CD14-positive monocyte (primary cell): ENCODE results near the gene EEF1AKMT3. TPM values are rescaled to one million over a fixed set of nuclear protein-coding genes. Genes with fewer than 3 reads are reported as not detected.
"Not testable (repeated sequence)": the region's sequence is repeated elsewhere in the genome, so short reads cannot be mapped to it uniquely, and the experiment has no call there.

Experiments
- DNase-seq, 3 donors: peaks; one replicate each; pipeline ENCODE4 v3.0.0-alpha.2; 2011 to 2022
- H2AFZ ChIP-seq: 2 replicates; pipeline ENCODE4 v1.6.0; 2012; ENCODE audit warnings: mild to moderate bottlenecking, low read depth, low read length, inconsistent platforms; ENCODE audit not compliant: insufficient read depth, poor library complexity, severe bottlenecking
- H3K27ac ChIP-seq, 2 donors: 1 replicate in 1 of 2; 2 replicates in 1 of 2; pipeline ENCODE4 v1.5.1; 2012 to 2013; ENCODE audit warnings: low read length in 2 of 2, control low read depth in 1 of 2, inconsistent platforms in 1 of 2, low read depth in 1 of 2, mild to moderate bottlenecking in 1 of 2
- H3K27me3 ChIP-seq, 2 donors: one replicate each; pipeline versions ENCODE4 v1.6.0 to v1.6.1; 2011 to 2013; ENCODE audit warnings: low read length in 2 of 2; ENCODE audit not compliant: control insufficient read depth in 2 of 2, insufficient read depth in 2 of 2
- H3K36me3 ChIP-seq, 2 donors: replicated peaks in 1 of 2; 1 replicate in 1 of 2; 2 replicates in 1 of 2; pipeline versions ENCODE4 v1.5.1 to v1.6.1; 2012 to 2013; ENCODE audit warnings: low read length in 2 of 2, control low read depth in 1 of 2, inconsistent platforms in 1 of 2, mild to moderate bottlenecking in 1 of 2; ENCODE audit not compliant: insufficient read depth in 2 of 2, control insufficient read depth in 1 of 2
- H3K4me1 ChIP-seq, 2 donors: 1 replicate in 1 of 2; 2 replicates in 1 of 2; pipeline versions ENCODE4 v1.5.1 to v1.6.1; 2012 to 2013; ENCODE audit warnings: low read length in 2 of 2, control low read depth in 1 of 2, inconsistent platforms in 1 of 2, mild to moderate bottlenecking in 1 of 2, moderate library complexity in 1 of 2; ENCODE audit not compliant: insufficient read depth in 2 of 2, control insufficient read depth in 1 of 2
- H3K4me2 ChIP-seq: replicated peaks from 2 replicates; pipeline ENCODE3; 2012; ENCODE audit warnings: low read length, moderate library complexity, mild to moderate bottlenecking; ENCODE audit not compliant: poor library complexity, severe bottlenecking; ENCODE audit errors: extremely low read depth
- H3K4me3 ChIP-seq, 3 experiments: fragments of 200-600 bp in 1 of 3; sonication (generic) in 1 of 3; replicated peaks in 1 of 3; 1 replicate in 2 of 3; 2 replicates in 1 of 3; pipeline ENCODE4 v1.5.1; 2011 to 2013; ENCODE audit warnings: low read length in 3 of 3, mild to moderate bottlenecking in 3 of 3, control low read depth in 2 of 3, low read depth in 2 of 3, inconsistent platforms in 1 of 3, moderate library complexity in 1 of 3
- H3K79me2 ChIP-seq: 2 replicates; pipeline ENCODE4 v1.6.0; 2012; ENCODE audit warnings: mild to moderate bottlenecking, control low read depth, inconsistent platforms, low read length, moderate library complexity; ENCODE audit not compliant: insufficient read depth
- H3K9ac ChIP-seq: 2 replicates; pipeline ENCODE4 v1.6.0; 2017; ENCODE audit warnings: low read length, mild to moderate bottlenecking; ENCODE audit not compliant: insufficient read depth, poor library complexity, severe bottlenecking
- H3K9me3 ChIP-seq, 2 donors: replicated peaks in 1 of 2; 1 replicate in 1 of 2; 2 replicates in 1 of 2; pipeline versions ENCODE4 v1.5.1 to v1.6.1; 2012 to 2013; ENCODE audit warnings: low read length in 2 of 2, control low read depth in 1 of 2; ENCODE audit not compliant: control insufficient read depth in 1 of 2, insufficient read depth in 1 of 2
- H4K20me1 ChIP-seq: 2 replicates; pipeline ENCODE4 v1.6.0; 2012; ENCODE audit warnings: mild to moderate bottlenecking, low read length, control low read depth, moderate library complexity; ENCODE audit not compliant: insufficient read depth
- H3K27ac Mint-ChIP-seq, 7 donors: one replicate each; pipeline ENCODE4 v1.8.0; 2020; ENCODE audit warnings: mild to moderate bottlenecking in 7 of 7, mixed read lengths in 7 of 7, moderate library complexity in 6 of 7, inconsistent platforms in 2 of 7
- H3K27me3 Mint-ChIP-seq, 3 donors: one replicate each; pipeline ENCODE4 v1.8.0; 2021 to 2022; ENCODE audit warnings: low read depth in 3 of 3, mild to moderate bottlenecking in 3 of 3, mixed read lengths in 3 of 3, moderate library complexity in 3 of 3, inconsistent platforms in 1 of 3
- H3K36me3 Mint-ChIP-seq, 2 donors: one replicate each; pipeline ENCODE4 v1.8.0; 2020; ENCODE audit warnings: mixed read lengths in 2 of 2, inconsistent platforms in 1 of 2, mild to moderate bottlenecking in 1 of 2
- H3K4me1 Mint-ChIP-seq: one replicate; pipeline ENCODE4 v1.8.0; 2020; ENCODE audit warnings: mild to moderate bottlenecking, mixed read lengths
- H3K4me3 Mint-ChIP-seq, 2 donors: one replicate each; pipeline ENCODE4 v1.8.0; 2020; ENCODE audit warnings: mild to moderate bottlenecking in 2 of 2, mixed read lengths in 2 of 2, moderate library complexity in 1 of 2
- H3K9me3 Mint-ChIP-seq, 7 donors: one replicate each; pipeline ENCODE4 v1.8.0; 2020 to 2022; ENCODE audit warnings: mixed read lengths in 7 of 7, mild to moderate bottlenecking in 6 of 7, moderate library complexity in 6 of 7, inconsistent platforms in 2 of 7
- CTCF ChIP-seq: fragments of 200-600 bp; IDR thresholded peaks from one replicate; pipeline ENCODE4 v1.8.0; 2022; ENCODE audit warnings: antibody characterized with exemption, mild to moderate bottlenecking
- WGBS: methylation state at CpG from one replicate; pipeline ENCODE4 v1.1.5; 2013; ENCODE audit warnings: missing lambda C conversion rate; ENCODE audit not compliant: insufficient coverage; 5-methylcytosine and 5-hydroxymethylcytosine counted together
- intact Hi-C, 2 donors: fragments of 100-400 bp; cut with micrococcal nuclease; formaldehyde crosslinking; loops; one replicate each; pipeline versions ENCODE4 v1.15.0 to v1.15.1; 2023
- polyA plus RNA-seq, 3 donors: library from polyadenylated mRNA; depleted of rRNA in 1 of 3; unstranded in 2 of 3; stranded (reverse) in 1 of 3; fragments of 300-500 nt in 2 of 3; fragments of >200 nt in 1 of 3; fragmentation: Illumina TruSeq in 2 of 3; gene quantifications; 1 replicate in 2 of 3; 2 replicates in 1 of 3; pipeline ENCODE4 v1.2.3, GENCODE V29; 2012 to 2021

EEF1AKMT3 gene
- polyA plus RNA-seq, 3 donors, result 3.4 to 4.2 (median 3.4) TPM

DNA sequence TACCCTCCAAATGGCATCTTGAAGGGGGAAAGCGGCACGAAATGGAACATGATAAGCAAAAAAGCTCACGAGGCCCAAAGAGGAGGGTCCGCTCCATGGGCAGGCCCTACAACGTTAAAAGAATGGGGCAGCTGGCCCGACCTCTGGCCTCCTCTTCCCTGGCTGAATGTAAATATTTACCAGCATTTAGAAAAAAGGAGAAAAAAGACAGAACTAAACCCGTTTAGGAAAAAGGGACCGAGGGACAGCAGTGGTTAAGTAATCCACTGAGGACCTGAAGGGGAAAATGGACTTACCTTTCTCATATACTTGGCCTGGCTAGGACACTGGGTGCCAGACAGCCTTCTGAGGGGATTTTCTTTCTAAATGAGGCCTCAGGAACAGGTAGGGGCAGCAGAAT, 47.7 kb downstream of the EEF1AKMT3 start:
- H3K9ac ChIP-seq, H3K27me3 ChIP-seq, intact Hi-C loops, H3K4me3 ChIP-seq, H3K4me3 Mint-ChIP-seq, DNase-seq, H3K4me2 ChIP-seq, H3K9me3 ChIP-seq, H3K27me3 Mint-ChIP-seq, H3K27ac ChIP-seq, H3K9me3 Mint-ChIP-seq, H2AFZ ChIP-seq, H3K79me2 ChIP-seq: not testable (repeated sequence)
- Mint-ChIP-seq H3K27ac (peak overlapping the region in 1 of 7 donors; percentile 35), H3K4me1 (peaks cover 31% of the 10 kb centered on the region), H3K36me3 (peaks cover 53 to 65% of the 10 kb centered on the region in 2 donors)
- WGBS, result no CpG with 5 or more reads among the region's 8 CpGs
- peaks cover 51 to 58% of the 10 kb centered on the region in 2 donors for H3K36me3 ChIP-seq
- peaks cover 23% of the 10 kb centered on the region in 2 donors for H3K4me1 ChIP-seq
- H4K20me1 ChIP-seq, result peaks cover 94% of the 10 kb centered on the region

DNA sequence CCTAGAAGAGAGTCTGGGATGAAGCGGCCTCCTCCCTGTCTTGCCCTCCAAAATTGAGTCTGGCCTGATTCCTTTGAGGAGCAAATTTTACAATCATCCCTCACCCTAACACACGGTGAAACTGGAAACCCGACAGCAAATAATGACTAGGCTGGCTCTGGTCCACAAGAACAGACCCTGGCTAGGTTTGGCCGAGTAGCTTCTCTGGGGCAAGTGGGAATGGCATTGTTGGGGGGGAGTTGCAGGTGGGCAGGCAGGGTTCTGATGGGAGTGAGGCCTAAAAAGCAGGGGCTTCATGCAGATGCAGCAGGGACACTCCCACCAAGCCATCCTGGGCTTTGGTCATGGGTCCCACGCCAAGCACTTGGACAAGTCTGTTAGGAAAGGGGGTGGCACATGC, 48.6 kb downstream of the EEF1AKMT3 start:
- H3K27me3 Mint-ChIP-seq, H3K27ac ChIP-seq, H3K27me3 ChIP-seq, H2AFZ ChIP-seq, intact Hi-C loops, H3K9me3 Mint-ChIP-seq, DNase-seq, H3K4me3 Mint-ChIP-seq, H3K4me3 ChIP-seq, H3K79me2 ChIP-seq, H3K9ac ChIP-seq, H3K9me3 ChIP-seq, H3K4me2 ChIP-seq: not testable (repeated sequence)
- H3K4me1 Mint-ChIP-seq, result peaks cover 28% of the 10 kb centered on the region
- Histone ChIP-seq H3K36me3 (peaks cover 60 to 67% of the 10 kb centered on the region in 2 donors), H4K20me1 (peaks cover 96% of the 10 kb centered on the region), H3K4me1 (peaks cover 19 to 20% of the 10 kb centered on the region in 2 donors)
- WGBS, result 100% methylated on average over 1 of the region's 5 CpGs
- peak overlapping the region in 2 of 7 donors; percentile 18 to 37 for H3K27ac Mint-ChIP-seq
- H3K36me3 Mint-ChIP-seq, result peaks cover 61 to 74% of the 10 kb centered on the region in 2 donors

- no peak overlapping the region for H3K4me2 ChIP-seq
- peaks cover 2% of the 10 kb centered on the region for H3K79me2 ChIP-seq
- no peak overlapping the region for H3K27ac Mint-ChIP-seq
- no peak overlapping the region for H3K9ac ChIP-seq
- intact Hi-C loops, result no loop called here
- no peak overlapping the region for H3K27ac ChIP-seq
- WGBS, result 97% methylated on average over 7 of the region's 10 CpGs
- peaks cover 68 to 81% of the 10 kb centered on the region in 2 donors for H3K36me3 Mint-ChIP-seq
- no peaks in the 10 kb centered on the region for H3K9me3 Mint-ChIP-seq
- no peak for TF ChIP-seq CTCF
- no peaks in the 10 kb centered on the region for H3K9me3 ChIP-seq
- H3K4me1 Mint-ChIP-seq, result peaks cover 22% of the 10 kb centered on the region
- no peak for DNase-seq
- peaks cover 66 to 73% of the 10 kb centered on the region in 2 donors for H3K36me3 ChIP-seq
- H3K27me3 ChIP-seq, result no peaks in the 10 kb centered on the region
- no peak overlapping the region for H2AFZ ChIP-seq
- peaks cover 0 to 3% (median 1%) of the 10 kb centered on the region in 3 donors for H3K27me3 Mint-ChIP-seq
- peaks cover 96% of the 10 kb centered on the region for H4K20me1 ChIP-seq
- H3K4me3 ChIP-seq, result no peak overlapping the region
- no peak overlapping the region for H3K4me3 Mint-ChIP-seq
- peaks cover 13% of the 10 kb centered on the region in 2 donors for H3K4me1 ChIP-seq
These were observed 49.2 kb downstream of the EEF1AKMT3 start for GRCh38 chr12:57821474-57822214.
